ENCODE data around the gene MAN1A1. TPM values are rescaled to one million over a fixed set of nuclear protein-coding genes. Genes with fewer than 3 reads are reported as not detected.

MAN1A1 gene
- total and polyA plus RNA-seq, 2 of the 8 experiments (the other 6 are each of a cell fraction or from before 2014, with no cell fraction given), result 1.8 to 5.4 TPM

DNA sequence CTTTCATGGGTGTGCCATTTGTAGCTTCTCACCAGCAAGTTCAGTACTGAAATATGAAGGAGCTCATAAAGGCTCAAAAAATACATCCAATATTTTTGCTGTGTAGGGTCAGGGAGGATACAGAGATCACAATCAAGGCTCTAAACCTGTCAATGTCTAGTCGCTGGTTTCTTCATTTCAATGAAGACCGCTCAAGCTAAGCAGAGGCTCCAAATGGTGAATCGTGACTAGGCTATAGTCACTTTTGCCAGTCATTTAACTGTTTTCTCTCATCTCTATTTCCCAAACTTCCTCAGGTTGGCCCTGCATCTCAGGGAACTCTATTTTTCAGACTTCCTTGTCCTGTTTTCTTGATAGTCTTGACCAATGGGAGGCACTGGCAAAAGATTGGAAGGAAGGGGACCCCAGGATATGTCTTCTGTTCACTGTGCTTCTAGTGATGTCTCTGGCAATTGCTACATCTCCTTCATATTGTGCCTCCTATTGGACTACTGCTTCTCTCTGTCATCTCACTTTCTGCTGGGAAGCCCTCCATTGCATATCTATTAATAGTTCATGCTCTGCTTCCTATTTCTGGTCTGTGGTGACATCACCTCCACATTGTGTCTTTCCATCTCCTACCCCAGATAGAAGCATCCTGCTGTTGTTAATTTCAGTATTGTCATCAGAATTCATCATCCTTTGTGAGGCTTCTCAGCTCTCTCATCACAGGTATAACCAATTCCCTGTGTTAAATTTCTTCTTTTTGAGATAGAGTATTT is 183.4 kb downstream of the MAN1A1 start:
- Histone ChIP-seq H3K9ac (replicated peaks in 1 of 4; ENCODE audit: extremely low read depth in 1 of 4, low read depth in 3 of 4, low read length in 3 of 4) (no peak overlapping the region), H4K8ac (ENCODE audit: extremely low read depth, insufficient read depth, low read length) (no peak overlapping the region), H3K79me2 (ENCODE audit: control insufficient read depth in 1 of 2, insufficient read depth in 2 of 2, low read length in 2 of 2) (no peaks in the 10 kb centered on the region), H3K27ac (ENCODE audit: low read depth, low read length) (no peak overlapping the region), H3K18ac (ENCODE audit: extremely low read depth, low read length) (no peak overlapping the region), H3K79me1 (ENCODE audit: low read depth, low read length) (no peaks in the 10 kb centered on the region), H3K14ac (ENCODE audit: insufficient read length) (no peak overlapping the region), H2BK20ac (ENCODE audit: low read length) (no peak overlapping the region), H3K4me3 (ENCODE audit: extremely low read depth in 1 of 4, insufficient read depth in 2 of 4, low read depth in 3 of 4, low read length in 4 of 4) (no peak overlapping the region), H2BK15ac (ENCODE audit: low read length) (no peak overlapping the region), H3K27me3 (replicated peaks in 1 of 4; ENCODE audit: control insufficient read depth in 3 of 4, extremely low read depth in 1 of 4, insufficient read depth in 3 of 4, low read length in 3 of 4) (no peaks in the 10 kb centered on the region), H2BK12ac (ENCODE audit: low read depth, low read length) (no peak overlapping the region), H3K23ac (ENCODE audit: insufficient read length) (no peak overlapping the region), H3K4me2 (ENCODE audit: insufficient read depth in 1 of 2, low read depth in 2 of 2, low read length in 2 of 2) (no peak overlapping the region), H2AFZ (ENCODE audit: low read length) (no peak overlapping the region), H4K20me1 (replicated peaks in 1 of 2; ENCODE audit: control insufficient read depth in 1 of 2, insufficient read depth in 2 of 2, low read length in 2 of 2) (no peaks in the 10 kb centered on the region), H2AK5ac (ENCODE audit: low read depth, low read length) (no peak overlapping the region), H3K23me2 (ENCODE audit: low read depth, low read length) (no peaks in the 10 kb centered on the region), H3K56ac (replicated peaks; ENCODE audit: insufficient read length, low read depth, low read length) (no peak overlapping the region), H2BK120ac (replicated peaks; ENCODE audit: low read depth, low read length) (no peak overlapping the region), H2BK5ac (ENCODE audit: low read depth, low read length) (no peak overlapping the region), H4K5ac (ENCODE audit: insufficient read length, low read depth, low read length) (no peak overlapping the region), H3K36me3 (ENCODE audit: control insufficient read depth in 2 of 4, insufficient read depth in 4 of 4, low read length in 3 of 4) (no peaks in the 10 kb centered on the region), H4K91ac (replicated peaks; ENCODE audit: insufficient read length, low read length) (no peak overlapping the region), H3K4me1 (replicated peaks in 1 of 4; ENCODE audit: control insufficient read depth in 3 of 4, insufficient read depth in 4 of 4, low read length in 3 of 4) (no peaks in the 10 kb centered on the region), H3K4ac (replicated peaks; ENCODE audit: insufficient read length, low read depth, low read length) (no peak overlapping the region), H3K9me3 (ENCODE audit: insufficient read depth in 2 of 2, low read depth in 1 of 2, low read length in 1 of 2) (no peaks in the 10 kb centered on the region)
- CTCF ChIA-PET (ENCODE audit: partially characterized antibody), result interaction anchor here (0.9 to 2.1 kb wide), 4 partner anchors 17 to 576 kb away, joined by 3 to 10 read pairs (median 3); no protein-coding TSS in a partner anchor
- DNase-seq (ENCODE audit: low read depth in 1 of 2, low spot score in 2 of 2) (no peak), FAIRE-seq (no peak)
- POLR2A ChIA-PET (ENCODE audit: partially characterized antibody), result no interaction called here
- 91% methylated on average over 3 of the region's 3 CpGs; no CpG with 5 or more reads in 1 of the 2 experiments for WGBS, 2 experiments (ENCODE audit: extremely low coverage in 1 of 2, insufficient coverage in 1 of 2, insufficient read length in 1 of 2, insufficient replicate concordance in 2 of 2, low coverage in 1 of 2, low lambda C conversion rate in 2 of 2, missing lambda C conversion rate in 1 of 2)
- no peak for TF ChIP-seq SIN3A (conservative IDR thresholded peaks at IDR 0.05 in 1 of 2, IDR thresholded peaks at IDR 0.05 in 1 of 2; ENCODE audit: low read depth in 1 of 2, low read length in 2 of 2)
- TF ChIP-seq CBX8 (IDR thresholded peaks at IDR 0.05; ENCODE audit: borderline replicate concordance, low read depth, low read length), result no peak
- no peak for TF ChIP-seq POLR2A (IDR thresholded peaks at IDR 0.05; ENCODE audit: control extremely low read depth in 1 of 2, low read depth in 2 of 2, low read length in 2 of 2)
- TF ChIP-seq KDM1A (IDR thresholded peaks at IDR 0.05; ENCODE audit: borderline replicate concordance, low read length), result no peak
- no peak for TF ChIP-seq CHD2 (IDR thresholded peaks at IDR 0.05; ENCODE audit: low read length)
- no peak for TF ChIP-seq TAF1 (IDR thresholded peaks at IDR 0.05; ENCODE audit: low read depth, low read length)
- no peak for TF ChIP-seq BRCA1 (IDR thresholded peaks at IDR 0.05; ENCODE audit: low read depth, low read length)
- TF ChIP-seq EZH2 (IDR thresholded peaks at IDR 0.05; ENCODE audit: low read depth, low read length, severe bottlenecking), result no peak
- no peak for TF ChIP-seq SP2 (IDR thresholded peaks at IDR 0.05; ENCODE audit: low read length)
- TF ChIP-seq TBP (IDR thresholded peaks at IDR 0.05; ENCODE audit: low read depth, low read length), result no peak
- no peak for TF ChIP-seq CHD1 (IDR thresholded peaks at IDR 0.05; ENCODE audit: low read depth, low read length)
- TF ChIP-seq ZNF274 (IDR thresholded peaks at IDR 0.05; ENCODE audit: borderline replicate concordance, extremely low read depth, low read length), result no peak
- no peak for TF ChIP-seq POLR2AphosphoS5 (IDR thresholded peaks at IDR 0.05; ENCODE audit: low read depth, low read length)
- no peak for TF ChIP-seq CTBP2 (IDR thresholded peaks at IDR 0.05; ENCODE audit: borderline replicate concordance, insufficient read depth, insufficient read length, low read length)
